ENCODE data around the gene AURKAIP1. TPM values are rescaled to one million over a fixed set of nuclear protein-coding genes. Genes with fewer than 3 reads are reported as not detected.
A peak's percentile ranks its signal among the peaks of the same experiment; 100 is the strongest.

AURKAIP1 gene
- total and polyA plus RNA-seq, 9 of the 15 experiments (the other 6 are each of a cell fraction or from before 2014, with no cell fraction given): 7.8 to 478 (median 92.0) TPM

DNA sequence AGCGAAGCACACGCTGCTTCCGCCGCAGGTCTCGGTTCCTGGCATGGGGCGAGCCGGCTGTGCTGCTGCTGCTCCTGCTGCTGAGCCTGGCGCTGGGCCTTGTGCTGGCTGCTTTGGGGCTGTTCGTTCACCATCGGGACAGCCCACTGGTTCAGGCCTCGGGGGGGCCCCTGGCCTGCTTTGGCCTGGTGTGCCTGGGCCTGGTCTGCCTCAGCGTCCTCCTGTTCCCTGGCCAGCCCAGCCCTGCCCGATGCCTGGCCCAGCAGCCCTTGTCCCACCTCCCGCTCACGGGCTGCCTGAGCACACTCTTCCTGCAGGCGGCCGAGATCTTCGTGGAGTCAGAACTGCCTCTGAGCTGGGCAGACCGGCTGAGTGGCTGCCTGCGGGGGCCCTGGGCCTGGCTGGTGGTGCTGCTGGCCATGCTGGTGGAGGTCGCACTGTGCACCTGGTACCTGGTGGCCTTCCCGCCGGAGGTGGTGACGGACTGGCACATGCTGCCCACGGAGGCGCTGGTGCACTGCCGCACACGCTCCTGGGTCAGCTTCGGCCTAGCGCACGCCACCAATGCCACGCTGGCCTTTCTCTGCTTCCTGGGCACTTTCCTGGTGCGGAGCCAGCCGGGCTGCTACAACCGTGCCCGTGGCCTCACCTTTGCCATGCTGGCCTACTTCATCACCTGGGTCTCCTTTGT lies 41.3 kb downstream of the AURKAIP1 start (continued):
- no peak for TF ChIP-seq CBX8 (IDR thresholded peaks at IDR 0.05; ENCODE audit: borderline replicate concordance, extremely low read depth, low read depth, low read length, poor library complexity, severe bottlenecking)
- TF ChIP-seq POLR2G (IDR thresholded peaks at IDR 0.05; ENCODE audit: low read depth, low read length): peak; percentile 59
- 0 out of 2 replicates have a peak, but pooled peaks have one; percentile 75 for TF ChIP-seq MYNN (IDR thresholded peaks at IDR 0.05)
- TF ChIP-seq MYNN (CRISPR knock-in tag; IDR thresholded peaks at IDR 0.05): no peak
- TF ChIP-seq, protein P1, sequence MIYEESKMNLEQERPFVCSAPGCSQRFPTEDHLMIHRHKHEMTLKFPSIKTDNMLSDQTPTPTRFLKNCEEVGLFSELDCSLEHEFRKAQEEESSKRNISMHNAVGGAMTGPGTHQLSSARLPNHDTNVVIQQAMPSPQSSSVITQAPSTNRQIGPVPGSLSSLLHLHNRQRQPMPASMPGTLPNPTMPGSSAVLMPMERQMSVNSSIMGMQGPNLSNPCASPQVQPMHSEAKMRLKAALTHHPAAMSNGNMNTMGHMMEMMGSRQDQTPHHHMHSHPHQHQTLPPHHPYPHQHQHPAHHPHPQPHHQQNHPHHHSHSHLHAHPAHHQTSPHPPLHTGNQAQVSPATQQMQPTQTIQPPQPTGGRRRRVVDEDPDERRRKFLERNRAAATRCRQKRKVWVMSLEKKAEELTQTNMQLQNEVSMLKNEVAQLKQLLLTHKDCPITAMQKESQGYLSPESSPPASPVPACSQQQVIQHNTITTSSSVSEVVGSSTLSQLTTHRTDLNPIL (CRISPR knock-in tag; IDR thresholded peaks at IDR 0.05): no peak
- TF ChIP-seq, protein P2, sequence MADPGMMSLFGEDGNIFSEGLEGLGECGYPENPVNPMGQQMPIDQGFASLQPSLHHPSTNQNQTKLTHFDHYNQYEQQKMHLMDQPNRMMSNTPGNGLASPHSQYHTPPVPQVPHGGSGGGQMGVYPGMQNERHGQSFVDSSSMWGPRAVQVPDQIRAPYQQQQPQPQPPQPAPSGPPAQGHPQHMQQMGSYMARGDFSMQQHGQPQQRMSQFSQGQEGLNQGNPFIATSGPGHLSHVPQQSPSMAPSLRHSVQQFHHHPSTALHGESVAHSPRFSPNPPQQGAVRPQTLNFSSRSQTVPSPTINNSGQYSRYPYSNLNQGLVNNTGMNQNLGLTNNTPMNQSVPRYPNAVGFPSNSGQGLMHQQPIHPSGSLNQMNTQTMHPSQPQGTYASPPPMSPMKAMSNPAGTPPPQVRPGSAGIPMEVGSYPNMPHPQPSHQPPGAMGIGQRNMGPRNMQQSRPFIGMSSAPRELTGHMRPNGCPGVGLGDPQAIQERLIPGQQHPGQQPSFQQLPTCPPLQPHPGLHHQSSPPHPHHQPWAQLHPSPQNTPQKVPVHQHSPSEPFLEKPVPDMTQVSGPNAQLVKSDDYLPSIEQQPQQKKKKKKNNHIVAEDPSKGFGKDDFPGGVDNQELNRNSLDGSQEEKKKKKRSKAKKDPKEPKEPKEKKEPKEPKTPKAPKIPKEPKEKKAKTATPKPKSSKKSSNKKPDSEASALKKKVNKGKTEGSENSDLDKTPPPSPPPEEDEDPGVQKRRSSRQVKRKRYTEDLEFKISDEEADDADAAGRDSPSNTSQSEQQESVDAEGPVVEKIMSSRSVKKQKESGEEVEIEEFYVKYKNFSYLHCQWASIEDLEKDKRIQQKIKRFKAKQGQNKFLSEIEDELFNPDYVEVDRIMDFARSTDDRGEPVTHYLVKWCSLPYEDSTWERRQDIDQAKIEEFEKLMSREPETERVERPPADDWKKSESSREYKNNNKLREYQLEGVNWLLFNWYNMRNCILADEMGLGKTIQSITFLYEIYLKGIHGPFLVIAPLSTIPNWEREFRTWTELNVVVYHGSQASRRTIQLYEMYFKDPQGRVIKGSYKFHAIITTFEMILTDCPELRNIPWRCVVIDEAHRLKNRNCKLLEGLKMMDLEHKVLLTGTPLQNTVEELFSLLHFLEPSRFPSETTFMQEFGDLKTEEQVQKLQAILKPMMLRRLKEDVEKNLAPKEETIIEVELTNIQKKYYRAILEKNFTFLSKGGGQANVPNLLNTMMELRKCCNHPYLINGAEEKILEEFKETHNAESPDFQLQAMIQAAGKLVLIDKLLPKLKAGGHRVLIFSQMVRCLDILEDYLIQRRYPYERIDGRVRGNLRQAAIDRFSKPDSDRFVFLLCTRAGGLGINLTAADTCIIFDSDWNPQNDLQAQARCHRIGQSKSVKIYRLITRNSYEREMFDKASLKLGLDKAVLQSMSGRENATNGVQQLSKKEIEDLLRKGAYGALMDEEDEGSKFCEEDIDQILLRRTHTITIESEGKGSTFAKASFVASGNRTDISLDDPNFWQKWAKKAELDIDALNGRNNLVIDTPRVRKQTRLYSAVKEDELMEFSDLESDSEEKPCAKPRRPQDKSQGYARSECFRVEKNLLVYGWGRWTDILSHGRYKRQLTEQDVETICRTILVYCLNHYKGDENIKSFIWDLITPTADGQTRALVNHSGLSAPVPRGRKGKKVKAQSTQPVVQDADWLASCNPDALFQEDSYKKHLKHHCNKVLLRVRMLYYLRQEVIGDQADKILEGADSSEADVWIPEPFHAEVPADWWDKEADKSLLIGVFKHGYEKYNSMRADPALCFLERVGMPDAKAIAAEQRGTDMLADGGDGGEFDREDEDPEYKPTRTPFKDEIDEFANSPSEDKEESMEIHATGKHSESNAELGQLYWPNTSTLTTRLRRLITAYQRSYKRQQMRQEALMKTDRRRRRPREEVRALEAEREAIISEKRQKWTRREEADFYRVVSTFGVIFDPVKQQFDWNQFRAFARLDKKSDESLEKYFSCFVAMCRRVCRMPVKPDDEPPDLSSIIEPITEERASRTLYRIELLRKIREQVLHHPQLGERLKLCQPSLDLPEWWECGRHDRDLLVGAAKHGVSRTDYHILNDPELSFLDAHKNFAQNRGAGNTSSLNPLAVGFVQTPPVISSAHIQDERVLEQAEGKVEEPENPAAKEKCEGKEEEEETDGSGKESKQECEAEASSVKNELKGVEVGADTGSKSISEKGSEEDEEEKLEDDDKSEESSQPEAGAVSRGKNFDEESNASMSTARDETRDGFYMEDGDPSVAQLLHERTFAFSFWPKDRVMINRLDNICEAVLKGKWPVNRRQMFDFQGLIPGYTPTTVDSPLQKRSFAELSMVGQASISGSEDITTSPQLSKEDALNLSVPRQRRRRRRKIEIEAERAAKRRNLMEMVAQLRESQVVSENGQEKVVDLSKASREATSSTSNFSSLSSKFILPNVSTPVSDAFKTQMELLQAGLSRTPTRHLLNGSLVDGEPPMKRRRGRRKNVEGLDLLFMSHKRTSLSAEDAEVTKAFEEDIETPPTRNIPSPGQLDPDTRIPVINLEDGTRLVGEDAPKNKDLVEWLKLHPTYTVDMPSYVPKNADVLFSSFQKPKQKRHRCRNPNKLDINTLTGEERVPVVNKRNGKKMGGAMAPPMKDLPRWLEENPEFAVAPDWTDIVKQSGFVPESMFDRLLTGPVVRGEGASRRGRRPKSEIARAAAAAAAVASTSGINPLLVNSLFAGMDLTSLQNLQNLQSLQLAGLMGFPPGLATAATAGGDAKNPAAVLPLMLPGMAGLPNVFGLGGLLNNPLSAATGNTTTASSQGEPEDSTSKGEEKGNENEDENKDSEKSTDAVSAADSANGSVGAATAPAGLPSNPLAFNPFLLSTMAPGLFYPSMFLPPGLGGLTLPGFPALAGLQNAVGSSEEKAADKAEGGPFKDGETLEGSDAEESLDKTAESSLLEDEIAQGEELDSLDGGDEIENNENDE (IDR thresholded peaks at IDR 0.05; ENCODE audit: low read depth, low read length): peak; percentile 0
- TF ChIP-seq SIX5 (IDR thresholded peaks at IDR 0.05; ENCODE audit: borderline replicate concordance in 1 of 2, insufficient read depth in 1 of 2, low read depth in 1 of 2, low read length in 2 of 2): no peak
- TF ChIP-seq, protein P3, sequence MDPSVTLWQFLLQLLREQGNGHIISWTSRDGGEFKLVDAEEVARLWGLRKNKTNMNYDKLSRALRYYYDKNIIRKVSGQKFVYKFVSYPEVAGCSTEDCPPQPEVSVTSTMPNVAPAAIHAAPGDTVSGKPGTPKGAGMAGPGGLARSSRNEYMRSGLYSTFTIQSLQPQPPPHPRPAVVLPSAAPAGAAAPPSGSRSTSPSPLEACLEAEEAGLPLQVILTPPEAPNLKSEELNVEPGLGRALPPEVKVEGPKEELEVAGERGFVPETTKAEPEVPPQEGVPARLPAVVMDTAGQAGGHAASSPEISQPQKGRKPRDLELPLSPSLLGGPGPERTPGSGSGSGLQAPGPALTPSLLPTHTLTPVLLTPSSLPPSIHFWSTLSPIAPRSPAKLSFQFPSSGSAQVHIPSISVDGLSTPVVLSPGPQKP (CRISPR knock-in tag; IDR thresholded peaks at IDR 0.05): no peak
- no peak for TF ChIP-seq NCOA2 (IDR thresholded peaks at IDR 0.05; ENCODE audit: partially characterized antibody in 2 of 2)
- TF ChIP-seq SIRT6 (IDR thresholded peaks at IDR 0.05; ENCODE audit: low read depth, low read length): peak; percentile 56
- TF ChIP-seq ZNF347 (CRISPR knock-in tag; IDR thresholded peaks at IDR 0.05; ENCODE audit: low read depth): no peak
- TF ChIP-seq SUPT5H (IDR thresholded peaks at IDR 0.05): peak; percentile 69; the same call in 1 of the 2 replicates
- peak; percentile 51 for TF ChIP-seq FUS (optimal IDR thresholded peaks at IDR 0.05; ENCODE audit: low read depth, low read length)

Measured in K562 (cell line).